Measurements from ENCODE around the gene DISP2.

Gene DISP2

GRCh38 chr15:40420793-40421192 is 62.8 kb downstream of the DISP2 start:
- DNase-seq, result no peak

DNA sequence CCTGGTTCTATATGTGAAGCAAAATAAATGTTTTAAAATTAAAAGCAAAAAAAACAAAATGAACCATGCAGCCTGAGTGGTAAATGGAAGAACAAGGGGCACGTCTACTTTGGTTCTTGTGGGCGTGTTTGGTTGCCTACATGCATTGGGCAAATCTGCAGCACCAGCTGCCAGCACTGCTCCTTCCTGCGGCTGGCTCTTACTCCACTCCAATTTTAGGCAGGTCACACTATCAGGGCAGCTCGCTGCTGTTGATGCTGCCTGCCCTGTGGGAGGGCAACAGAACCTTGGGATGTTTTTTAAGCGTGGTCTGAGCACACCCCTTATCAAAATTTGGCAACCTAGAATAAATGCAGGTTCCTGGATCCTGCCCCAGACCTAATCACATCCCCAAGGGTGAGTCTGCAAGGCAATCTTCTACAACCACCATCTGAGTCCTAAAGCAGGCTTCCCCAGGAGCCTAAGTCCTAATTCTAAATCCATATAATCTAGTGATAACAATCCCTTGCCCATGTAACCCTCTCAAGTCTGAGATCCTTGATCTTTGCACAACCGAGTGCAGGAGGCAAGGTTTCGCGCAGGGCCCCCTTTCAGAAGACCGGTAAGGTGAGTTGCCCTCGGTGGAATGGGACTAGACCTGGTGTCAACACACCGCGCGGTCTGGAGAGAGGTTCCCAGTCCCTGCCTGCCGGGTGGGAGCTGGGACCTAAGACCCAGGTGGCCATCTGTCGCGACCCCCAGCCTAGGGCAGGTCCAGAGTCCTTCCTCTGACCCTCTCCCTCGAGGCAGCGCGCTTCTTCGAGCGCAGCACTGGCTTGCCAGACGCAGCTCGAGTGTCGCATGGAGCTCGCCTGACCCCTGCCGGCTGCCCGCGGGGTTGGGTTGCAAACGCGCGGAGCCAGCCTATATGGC is 63.5 kb downstream of the DISP2 start:
- intact Hi-C loops (cut with DNase I; ENCODE audit: low total_unique reads), result loop anchor here (1.0 to 10.0 kb wide), 3 partner anchors 53 to 357 kb away; no protein-coding TSS in a partner anchor
- peak; percentile 65 to 85 for DNase-seq
- peak; percentile 97 to 99 for TF ChIP-seq CTCF (IDR thresholded peaks at IDR 0.05)
- Histone ChIP-seq H3K4me1 (peaks cover 0 to 19% (median 13%) of the 10 kb centered on the region in 4 donors), H3K4me3 (peak overlapping the region in 1 of 2 donors; percentile 3), H3K9me3 (no peaks in the 10 kb centered on the region), H3K36me3 (peaks cover 2 to 19% (median 12%) of the 10 kb centered on the region in 3 donors), H3K27ac (peak overlapping the region; percentile 42 to 47), H3K27me3 (no peaks in the 10 kb centered on the region)

More at GRCh38 chr15:40420793-40421192, 62.8 kb downstream of the DISP2 start:
- no peaks in the 10 kb centered on the region for H3K9me3 ChIP-seq
- H3K27ac ChIP-seq, result peak overlapping the region; percentile 28 to 42
- intact Hi-C loops (cut with DNase I; ENCODE audit: low total_unique reads), result loop anchor here (1.0 to 10.0 kb wide), 2 partner anchors 52 to 356 kb away; no protein-coding TSS in a partner anchor
- peaks cover 9 to 26% (median 19%) of the 10 kb centered on the region in 3 donors for H3K36me3 ChIP-seq
- no peak for TF ChIP-seq CTCF (IDR thresholded peaks at IDR 0.05)
- H3K27me3 ChIP-seq, result no peaks in the 10 kb centered on the region
- H3K4me3 ChIP-seq, result no peak overlapping the region
- peaks cover 0 to 19% (median 13%) of the 10 kb centered on the region in 4 donors for H3K4me1 ChIP-seq

- H3K4me3 ChIP-seq, result no peak overlapping the region
- no peak for TF ChIP-seq CTCF (IDR thresholded peaks at IDR 0.05)
- no peaks in the 10 kb centered on the region for H3K27me3 ChIP-seq
- H3K4me1 ChIP-seq, result peaks cover 0 to 19% (median 13%) of the 10 kb centered on the region in 4 donors
- intact Hi-C loops (cut with DNase I; ENCODE audit: low total_unique reads), result loop anchor here (10.0 kb wide), 1 partner anchor 360 kb away; no protein-coding TSS in a partner anchor
- H3K27ac ChIP-seq, result no peak overlapping the region
- no peak for DNase-seq
- H3K9me3 ChIP-seq, result no peaks in the 10 kb centered on the region
- peaks cover 0 to 8% (median 5%) of the 10 kb centered on the region in 3 donors for H3K36me3 ChIP-seq
These were observed 66.6 kb downstream of the DISP2 start for GRCh38 chr15:40424483-40425115.

- intact Hi-C loops (cut with DNase I; ENCODE audit: low total_unique reads), result loop anchor here (10.0 kb wide), 1 partner anchor 361 kb away; no protein-coding TSS in a partner anchor
These were observed 67.7 kb downstream of the DISP2 start for GRCh38 chr15:40425681-40426080.

More at GRCh38 chr15:40425681-40426080, 67.7 kb downstream of the DISP2 start:
- Histone ChIP-seq H3K27ac (no peak overlapping the region), H3K9me3 (no peaks in the 10 kb centered on the region), H3K27me3 (no peaks in the 10 kb centered on the region), H3K4me1 (peaks cover 0 to 15% (median 10%) of the 10 kb centered on the region in 4 donors), H3K4me3 (no peak overlapping the region), H3K36me3 (peaks cover 0 to 8% (median 5%) of the 10 kb centered on the region in 3 donors)
- no peak for TF ChIP-seq CTCF (IDR thresholded peaks at IDR 0.05)
- DNase-seq, result no peak
